AG09319 (cell line): ENCODE measurements around the gene FBXL17.
"Not testable (repeated sequence)": the region's sequence is repeated elsewhere in the genome, so short reads cannot be mapped to it uniquely, and the experiment has no call there.

ENCODE experiments used
- DNase-seq: peaks from one replicate; pipeline ENCODE4 v3.0.0-alpha.2; 2010; ENCODE audit warnings: low read depth; ENCODE audit errors: extremely low read depth
- TF ChIP-seq, protein P1 (sequence below): IDR thresholded peaks from 2 replicates; pipeline ENCODE4 v1.5.1; 2011; ENCODE audit warnings: low read depth, mild to moderate bottlenecking, inconsistent platforms, low read length, moderate library complexity

Gene FBXL17

DNA sequence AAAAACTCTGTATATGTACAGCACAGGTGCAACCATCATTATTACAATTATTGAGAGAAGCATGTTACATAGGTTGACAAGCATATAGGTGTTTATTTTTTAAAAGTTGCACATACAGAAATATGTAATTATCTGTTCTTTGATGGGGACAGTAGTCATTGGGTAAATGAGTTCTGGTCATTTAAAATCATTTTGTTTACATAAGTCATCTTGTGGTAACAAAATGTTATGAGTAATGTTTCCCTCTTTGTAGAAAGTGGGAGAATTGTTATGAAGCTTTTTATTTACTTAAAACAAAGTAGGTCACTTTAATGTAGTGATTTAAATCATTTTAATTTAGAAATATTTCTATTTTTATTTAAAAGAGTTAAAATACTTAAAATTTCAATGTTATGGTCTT lies 33.8 kb upstream of the FBXL17 start:
- DNase-seq, result no peak
- TF ChIP-seq, protein P1, sequence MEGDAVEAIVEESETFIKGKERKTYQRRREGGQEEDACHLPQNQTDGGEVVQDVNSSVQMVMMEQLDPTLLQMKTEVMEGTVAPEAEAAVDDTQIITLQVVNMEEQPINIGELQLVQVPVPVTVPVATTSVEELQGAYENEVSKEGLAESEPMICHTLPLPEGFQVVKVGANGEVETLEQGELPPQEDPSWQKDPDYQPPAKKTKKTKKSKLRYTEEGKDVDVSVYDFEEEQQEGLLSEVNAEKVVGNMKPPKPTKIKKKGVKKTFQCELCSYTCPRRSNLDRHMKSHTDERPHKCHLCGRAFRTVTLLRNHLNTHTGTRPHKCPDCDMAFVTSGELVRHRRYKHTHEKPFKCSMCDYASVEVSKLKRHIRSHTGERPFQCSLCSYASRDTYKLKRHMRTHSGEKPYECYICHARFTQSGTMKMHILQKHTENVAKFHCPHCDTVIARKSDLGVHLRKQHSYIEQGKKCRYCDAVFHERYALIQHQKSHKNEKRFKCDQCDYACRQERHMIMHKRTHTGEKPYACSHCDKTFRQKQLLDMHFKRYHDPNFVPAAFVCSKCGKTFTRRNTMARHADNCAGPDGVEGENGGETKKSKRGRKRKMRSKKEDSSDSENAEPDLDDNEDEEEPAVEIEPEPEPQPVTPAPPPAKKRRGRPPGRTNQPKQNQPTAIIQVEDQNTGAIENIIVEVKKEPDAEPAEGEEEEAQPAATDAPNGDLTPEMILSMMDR, result no peak

DNA sequence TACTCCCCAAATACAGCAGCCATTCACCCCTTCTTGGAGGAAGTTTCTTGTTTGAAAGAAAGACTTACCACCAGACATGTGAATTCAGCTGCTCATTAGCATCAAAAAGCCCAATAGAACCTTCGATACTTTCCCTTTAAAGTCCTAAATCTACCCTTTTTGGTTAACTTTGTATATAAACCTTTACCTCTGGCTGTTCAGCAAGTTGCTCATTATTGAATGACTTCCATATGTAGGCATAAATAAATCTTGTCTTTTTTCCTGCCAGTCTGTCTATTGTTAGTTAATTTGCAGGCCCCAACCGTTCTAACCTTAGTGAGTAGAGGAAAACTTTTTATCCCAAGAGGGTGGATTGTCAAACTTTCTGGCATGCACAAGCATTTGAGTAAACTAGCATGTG lies 27.9 kb upstream of the FBXL17 start:
- TF ChIP-seq, protein P1, result no peak
- no peak for DNase-seq

DNA sequence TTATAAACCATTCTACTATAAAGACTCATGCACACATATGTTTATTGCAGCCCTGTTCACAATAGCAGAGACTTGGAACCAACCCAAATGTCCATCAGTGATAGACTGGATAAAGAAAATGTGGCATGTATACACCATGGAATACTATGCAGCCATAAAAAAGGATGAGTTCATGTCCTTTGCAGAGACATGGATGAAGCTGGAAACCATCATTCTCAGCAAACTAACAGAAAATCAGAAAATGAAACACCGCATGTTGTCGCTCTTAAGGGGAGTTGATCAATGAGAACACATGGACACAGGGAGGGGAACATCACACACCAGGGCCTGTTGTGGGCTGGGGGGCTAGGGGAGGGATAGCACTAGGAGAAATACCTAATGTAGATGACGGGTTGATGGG lies 23.3 kb upstream of the FBXL17 start:
- DNase-seq, result not testable (repeated sequence)

DNA sequence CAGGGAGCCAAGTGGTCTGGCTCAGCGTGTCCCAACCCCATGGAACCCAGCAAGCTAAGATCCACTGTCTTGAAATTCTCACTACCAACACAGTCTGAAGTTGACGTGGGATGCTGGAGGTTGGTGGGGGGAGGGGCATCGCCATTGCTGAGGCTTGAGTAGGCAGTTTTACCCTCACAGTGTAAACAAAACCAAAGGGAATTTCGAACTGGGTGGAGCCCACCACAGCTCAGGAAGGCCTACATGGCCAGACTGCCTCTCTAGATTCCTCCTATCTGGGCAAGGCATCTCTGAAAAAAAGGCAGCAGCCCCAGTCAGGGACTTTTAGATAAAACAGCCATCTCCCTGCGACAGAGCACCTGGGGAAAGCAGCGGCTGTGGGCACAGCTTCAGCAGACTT lies 17.1 kb upstream of the FBXL17 start:
- TF ChIP-seq, protein P1, result no peak
- DNase-seq, result no peak

DNA sequence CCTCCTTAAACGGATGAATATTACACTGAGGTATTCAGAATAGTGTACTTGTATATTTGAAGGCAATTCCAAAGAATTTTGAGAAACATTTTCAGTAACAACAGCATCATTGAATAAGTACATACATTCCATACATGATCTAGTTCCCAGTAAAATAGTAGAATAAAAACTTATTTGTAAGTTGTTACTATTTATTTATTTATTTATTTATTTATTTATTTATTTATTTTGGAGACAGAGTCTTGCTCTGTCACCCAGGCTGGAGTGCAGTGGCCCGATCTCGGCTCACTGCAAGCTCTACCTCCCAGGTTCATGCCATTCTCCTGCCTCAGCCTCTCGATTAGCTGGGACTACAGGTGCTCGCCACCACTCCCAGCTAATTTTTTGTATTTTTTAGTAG lies 14.9 kb upstream of the FBXL17 start:
- not testable (repeated sequence) for DNase-seq

DNA sequence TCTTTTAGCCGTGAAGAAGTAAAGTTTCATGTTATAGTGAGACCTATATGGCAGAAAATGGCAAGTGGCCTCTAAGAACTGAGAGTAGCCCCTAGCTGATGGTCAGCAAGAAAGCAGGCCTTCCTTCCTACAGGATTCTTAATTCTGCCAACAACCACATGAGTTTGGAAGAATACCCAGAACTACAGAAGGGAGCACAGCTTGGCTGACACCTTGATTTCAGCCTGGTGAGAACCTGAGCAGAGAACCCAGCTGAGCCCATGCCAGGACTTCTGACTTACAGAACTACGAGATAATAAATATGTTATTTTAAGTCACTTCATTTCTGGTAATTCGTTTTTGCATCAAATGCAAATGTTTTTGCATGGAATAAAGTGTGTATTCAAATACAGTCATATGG lies 5.9 kb upstream of the FBXL17 start:
- DNase-seq, result no peak
- TF ChIP-seq, protein P1, result no peak

DNA sequence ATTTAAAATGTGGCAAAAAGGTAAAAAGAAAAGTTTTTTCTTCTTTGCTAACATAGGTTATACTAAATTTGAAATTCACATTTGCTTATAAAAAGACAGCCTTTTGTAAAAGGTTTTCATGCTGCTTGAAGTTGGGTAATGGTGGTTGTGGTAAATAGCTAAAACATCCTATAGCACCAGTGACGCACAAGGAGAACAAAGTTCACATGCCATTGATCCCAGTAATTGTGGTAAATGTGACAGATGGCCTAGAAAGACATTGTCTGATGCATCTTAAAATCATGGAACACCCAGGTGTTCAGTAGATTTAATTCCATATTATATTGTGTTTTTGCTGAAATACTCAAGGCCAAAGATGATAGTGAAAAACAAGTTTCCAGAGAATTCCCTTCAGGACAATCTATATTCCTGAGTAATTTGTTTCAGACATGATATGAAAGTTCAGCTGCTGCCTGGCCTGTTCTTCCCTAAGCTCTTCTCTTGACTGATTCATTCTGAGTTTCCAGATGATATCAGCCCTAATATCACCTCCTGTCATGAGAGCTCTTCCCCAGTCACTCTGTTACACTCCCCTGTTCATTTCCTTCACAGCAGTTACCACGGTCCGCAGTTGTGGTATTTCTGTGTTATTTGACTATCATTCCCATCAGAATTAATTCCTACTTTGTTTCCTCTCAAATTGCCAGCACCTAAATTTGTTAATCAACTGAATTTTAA lies 4.6 kb upstream of the FBXL17 start:
- no peak for DNase-seq

DNA sequence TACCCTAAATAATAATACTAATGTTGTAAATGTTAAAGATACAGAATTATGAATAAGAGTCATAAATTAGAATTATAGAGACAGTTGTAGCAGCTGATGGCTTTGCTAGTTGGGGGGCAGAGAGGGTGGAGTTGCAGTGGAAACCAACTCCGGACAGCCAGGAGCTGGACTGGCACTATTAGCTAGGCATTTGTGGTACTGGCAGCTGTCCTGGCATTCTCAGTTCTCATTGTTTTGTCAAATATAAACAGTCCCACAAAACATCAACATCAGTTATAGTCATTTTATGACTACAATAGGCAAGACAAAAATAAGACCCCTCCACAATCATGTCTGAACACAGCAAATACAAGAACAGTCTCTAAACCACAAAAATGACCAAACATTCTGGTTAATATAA lies 2.8 kb upstream of the FBXL17 start:
- TF ChIP-seq, protein P1, result no peak
- no peak for DNase-seq

More for the DNA sequence above, 4.6 kb upstream of the FBXL17 start:
- TF ChIP-seq, protein P1, result no peak
